Measurements from ENCODE around the gene ZNF516.

DNA sequence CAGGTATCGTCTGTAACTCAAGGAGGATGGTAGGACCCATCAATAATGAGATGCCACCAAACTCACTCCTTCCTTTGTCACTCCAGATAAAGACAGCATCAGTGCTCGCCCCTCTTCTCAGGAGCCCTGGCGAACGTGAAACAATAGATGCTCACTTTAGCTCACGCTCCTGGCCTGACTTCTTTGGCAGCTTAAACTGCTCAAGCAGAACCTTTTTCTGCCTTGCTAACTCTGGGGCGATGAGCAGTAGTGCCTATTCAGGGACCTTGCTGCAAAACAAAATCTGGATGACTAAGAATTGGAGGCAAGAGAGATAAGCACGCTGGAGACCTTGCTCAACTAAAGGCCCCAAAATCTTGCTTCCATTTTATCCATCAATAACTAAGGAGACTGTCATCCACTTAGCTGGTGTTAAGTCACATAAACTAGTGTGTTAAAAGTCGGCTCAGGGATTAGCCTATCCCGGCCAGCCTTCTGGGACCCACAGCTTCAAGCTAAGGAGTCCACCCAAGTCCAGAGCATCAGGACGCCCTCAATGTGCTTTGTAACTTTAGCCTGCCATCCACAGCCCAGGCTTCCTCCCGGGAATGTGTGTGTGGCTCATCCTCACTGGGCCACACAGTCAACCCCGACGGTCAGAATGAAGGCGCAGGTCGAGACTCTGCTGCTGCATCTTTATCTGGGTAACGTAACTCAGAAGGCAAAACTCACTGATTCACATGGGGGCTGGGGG, 38.9 kb downstream of the ZNF516 start:
- TF ChIP-seq, protein P1, sequence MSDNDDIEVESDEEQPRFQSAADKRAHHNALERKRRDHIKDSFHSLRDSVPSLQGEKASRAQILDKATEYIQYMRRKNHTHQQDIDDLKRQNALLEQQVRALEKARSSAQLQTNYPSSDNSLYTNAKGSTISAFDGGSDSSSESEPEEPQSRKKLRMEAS (IDR thresholded peaks at IDR 0.05): no peak
- TF ChIP-seq, protein P2, sequence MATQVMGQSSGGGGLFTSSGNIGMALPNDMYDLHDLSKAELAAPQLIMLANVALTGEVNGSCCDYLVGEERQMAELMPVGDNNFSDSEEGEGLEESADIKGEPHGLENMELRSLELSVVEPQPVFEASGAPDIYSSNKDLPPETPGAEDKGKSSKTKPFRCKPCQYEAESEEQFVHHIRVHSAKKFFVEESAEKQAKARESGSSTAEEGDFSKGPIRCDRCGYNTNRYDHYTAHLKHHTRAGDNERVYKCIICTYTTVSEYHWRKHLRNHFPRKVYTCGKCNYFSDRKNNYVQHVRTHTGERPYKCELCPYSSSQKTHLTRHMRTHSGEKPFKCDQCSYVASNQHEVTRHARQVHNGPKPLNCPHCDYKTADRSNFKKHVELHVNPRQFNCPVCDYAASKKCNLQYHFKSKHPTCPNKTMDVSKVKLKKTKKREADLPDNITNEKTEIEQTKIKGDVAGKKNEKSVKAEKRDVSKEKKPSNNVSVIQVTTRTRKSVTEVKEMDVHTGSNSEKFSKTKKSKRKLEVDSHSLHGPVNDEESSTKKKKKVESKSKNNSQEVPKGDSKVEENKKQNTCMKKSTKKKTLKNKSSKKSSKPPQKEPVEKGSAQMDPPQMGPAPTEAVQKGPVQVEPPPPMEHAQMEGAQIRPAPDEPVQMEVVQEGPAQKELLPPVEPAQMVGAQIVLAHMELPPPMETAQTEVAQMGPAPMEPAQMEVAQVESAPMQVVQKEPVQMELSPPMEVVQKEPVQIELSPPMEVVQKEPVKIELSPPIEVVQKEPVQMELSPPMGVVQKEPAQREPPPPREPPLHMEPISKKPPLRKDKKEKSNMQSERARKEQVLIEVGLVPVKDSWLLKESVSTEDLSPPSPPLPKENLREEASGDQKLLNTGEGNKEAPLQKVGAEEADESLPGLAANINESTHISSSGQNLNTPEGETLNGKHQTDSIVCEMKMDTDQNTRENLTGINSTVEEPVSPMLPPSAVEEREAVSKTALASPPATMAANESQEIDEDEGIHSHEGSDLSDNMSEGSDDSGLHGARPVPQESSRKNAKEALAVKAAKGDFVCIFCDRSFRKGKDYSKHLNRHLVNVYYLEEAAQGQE (IDR thresholded peaks at IDR 0.05; ENCODE audit: low read depth): no peak
- TF ChIP-seq CEBPB (IDR thresholded peaks at IDR 0.05) (no peak), YY1 (IDR thresholded peaks at IDR 0.05; ENCODE audit: low read depth) (no peak), EP300 (IDR thresholded peaks at IDR 0.05; ENCODE audit: borderline replicate concordance) (no peak)
